Glutamatergic neuron (in vitro differentiated cells): Measurements from ENCODE around the gene FLVCR2. TPM values are rescaled to one million over a fixed set of nuclear protein-coding genes. Genes with fewer than 3 reads are reported as not detected.

Source experiments
- DNase-seq: peaks from one replicate; pipeline ENCODE4 v3.0.0; 2022
- H3K27ac Mint-ChIP-seq: one replicate; pipeline ENCODE4 v1.8.0; 2020; ENCODE audit warnings: mild to moderate bottlenecking, mixed read lengths, inconsistent platforms; ENCODE audit not compliant: unreplicated experiment
- H3K27me3 Mint-ChIP-seq: one replicate; pipeline ENCODE4 v1.8.0; 2020; ENCODE audit warnings: mild to moderate bottlenecking, moderate library complexity, mixed read lengths, inconsistent platforms; ENCODE audit not compliant: unreplicated experiment
- H3K36me3 Mint-ChIP-seq: one replicate; pipeline ENCODE4 v1.8.0; 2020; ENCODE audit warnings: mild to moderate bottlenecking, mixed read lengths, inconsistent platforms; ENCODE audit not compliant: unreplicated experiment
- H3K4me1 Mint-ChIP-seq: one replicate; pipeline ENCODE4 v1.8.0; 2020; ENCODE audit warnings: mild to moderate bottlenecking, low read depth, mixed read lengths, inconsistent platforms; ENCODE audit not compliant: unreplicated experiment
- H3K4me3 Mint-ChIP-seq: one replicate; pipeline ENCODE4 v1.8.0; 2020; ENCODE audit warnings: mild to moderate bottlenecking, mixed read lengths, inconsistent platforms; ENCODE audit not compliant: unreplicated experiment
- H3K9me3 Mint-ChIP-seq: one replicate; pipeline ENCODE4 v1.8.0; 2020; ENCODE audit warnings: mild to moderate bottlenecking, moderate library complexity, mixed read lengths, inconsistent platforms; ENCODE audit not compliant: unreplicated experiment
- CTCF ChIP-seq: fragments of 200-600 bp; sonication (generic); IDR thresholded peaks from one replicate; pipeline ENCODE4 v1.5.0; 2021; ENCODE audit not compliant: partially characterized antibody, unreplicated experiment
- total RNA-seq: library from RNA; stranded (reverse); fragmentation: NEBNext Ultra II Directional; extraction: Animal tissue kit (Norgen Biotek cat#: 25700); gene quantifications from one replicate; pipeline ENCODE4 v1.2.1, GENCODE V29; 2021; ENCODE audit not compliant: unreplicated experiment

FLVCR2 gene
- total RNA-seq, 1 donor from 2014 or later = not detected

- H3K4me1 Mint-ChIP-seq = no peaks in the 10 kb centered on the region
- TF ChIP-seq CTCF = no peak
- H3K4me3 Mint-ChIP-seq = no peak overlapping the region
- no peak for DNase-seq
- no peaks in the 10 kb centered on the region for H3K9me3 Mint-ChIP-seq
- H3K27me3 Mint-ChIP-seq = no peaks in the 10 kb centered on the region
- no peak overlapping the region for H3K27ac Mint-ChIP-seq
- no peaks in the 10 kb centered on the region for H3K36me3 Mint-ChIP-seq
Observed at GRCh38 chr14:75630695-75631452, 52.5 kb downstream of the FLVCR2 start.

GRCh38 chr14:75631453-75631831 is 53.0 kb downstream of the FLVCR2 start:
- Mint-ChIP-seq H3K27me3 (no peaks in the 10 kb centered on the region), H3K9me3 (no peaks in the 10 kb centered on the region), H3K4me1 (peaks cover 3% of the 10 kb centered on the region), H3K4me3 (no peak overlapping the region), H3K36me3 (no peaks in the 10 kb centered on the region), H3K27ac (no peak overlapping the region)
- TF ChIP-seq CTCF = no peak
- no peak for DNase-seq

GRCh38 chr14:75634848-75635247 is 56.4 kb downstream of the FLVCR2 start:
- H3K4me1 Mint-ChIP-seq = peaks cover 10% of the 10 kb centered on the region
- no peak overlapping the region for H3K4me3 Mint-ChIP-seq
- H3K36me3 Mint-ChIP-seq = no peaks in the 10 kb centered on the region
- H3K27me3 Mint-ChIP-seq = no peaks in the 10 kb centered on the region
- TF ChIP-seq CTCF = no peak
- H3K27ac Mint-ChIP-seq = no peak overlapping the region
- no peaks in the 10 kb centered on the region for H3K9me3 Mint-ChIP-seq
- no peak for DNase-seq

GRCh38 chr14:75636100-75636692 is 57.8 kb downstream of the FLVCR2 start:
- Mint-ChIP-seq H3K4me3 (peak overlapping the region; percentile 21), H3K36me3 (no peaks in the 10 kb centered on the region), H3K27me3 (peaks cover 2% of the 10 kb centered on the region), H3K4me1 (peaks cover 10% of the 10 kb centered on the region), H3K27ac (peak overlapping the region; percentile 59), H3K9me3 (no peaks in the 10 kb centered on the region)
- peak; percentile 60 for DNase-seq
- no peak for TF ChIP-seq CTCF

GRCh38 chr14:75640876-75641275 is 62.5 kb downstream of the FLVCR2 start:
- Mint-ChIP-seq H3K27ac (no peak overlapping the region), H3K4me3 (no peak overlapping the region), H3K36me3 (no peaks in the 10 kb centered on the region), H3K9me3 (no peaks in the 10 kb centered on the region), H3K4me1 (peaks cover 10% of the 10 kb centered on the region), H3K27me3 (peaks cover 2% of the 10 kb centered on the region)
- TF ChIP-seq CTCF = no peak
- no peak for DNase-seq
